Spleen (tissue), 7 donors: ENCODE measurements around the gene CCDC63.

ENCODE experiments used
- POLR2A ChIP-seq, 3 donors: fragments of 450-650 bp; IDR thresholded peaks; one replicate each; pipeline ENCODE4 v1.5.1; 2017; ENCODE audit warnings: antibody characterized with exemption in 3 of 3, mild to moderate bottlenecking in 1 of 3
- POLR2AphosphoS5 ChIP-seq, 3 donors: sonication (generic); formaldehyde crosslinking; IDR thresholded peaks; one replicate each; pipeline ENCODE4 v1.5.1; 2017; ENCODE audit warnings: antibody characterized with exemption in 3 of 3
- TF ChIP-seq, protein P1 (sequence below), 11 experiments: fragments of 200-600 bp in 7 of 11; fragments of 450-650 bp in 4 of 11; sonication (generic) in 4 of 11; IDR thresholded peaks in 8 of 11; conservative IDR thresholded peaks in 3 of 11; 1 replicate in 7 of 11; 2 replicates in 4 of 11; pipeline versions ENCODE4 v1.4.0 to v1.8.0; 2016 to 2021; ENCODE audit warnings: antibody characterized with exemption in 11 of 11, inconsistent platforms in 4 of 11, mild to moderate bottlenecking in 1 of 11
- donor health status: DM: no; HTN: no; CAD: no; lungs with moderate emphysema.
- donor health status: DM: no; HTN: no; CAD: no.
- donor health status: DM: no; HTN: no; CAD: no.

DNA sequence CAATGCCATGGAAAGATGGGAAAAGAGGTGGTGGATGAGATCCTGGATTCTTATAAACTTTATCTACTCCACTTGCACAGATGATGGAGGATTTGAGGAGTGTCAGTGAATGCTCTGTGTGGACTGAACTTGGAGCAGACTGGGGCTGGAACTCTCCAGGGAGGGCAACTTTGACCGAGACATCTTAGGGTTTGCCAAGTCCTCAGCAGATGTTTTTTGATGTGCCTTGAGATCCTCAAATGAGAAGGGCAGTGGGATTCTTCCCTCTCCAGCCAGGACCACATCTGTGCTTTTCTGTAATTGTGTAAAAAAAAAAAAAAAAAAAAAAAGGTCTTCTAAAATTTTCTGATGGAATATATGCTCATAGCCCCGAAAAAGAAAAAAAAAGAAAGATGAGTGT, 96.6 kb downstream of the CCDC63 start:
- TF ChIP-seq, protein P1, sequence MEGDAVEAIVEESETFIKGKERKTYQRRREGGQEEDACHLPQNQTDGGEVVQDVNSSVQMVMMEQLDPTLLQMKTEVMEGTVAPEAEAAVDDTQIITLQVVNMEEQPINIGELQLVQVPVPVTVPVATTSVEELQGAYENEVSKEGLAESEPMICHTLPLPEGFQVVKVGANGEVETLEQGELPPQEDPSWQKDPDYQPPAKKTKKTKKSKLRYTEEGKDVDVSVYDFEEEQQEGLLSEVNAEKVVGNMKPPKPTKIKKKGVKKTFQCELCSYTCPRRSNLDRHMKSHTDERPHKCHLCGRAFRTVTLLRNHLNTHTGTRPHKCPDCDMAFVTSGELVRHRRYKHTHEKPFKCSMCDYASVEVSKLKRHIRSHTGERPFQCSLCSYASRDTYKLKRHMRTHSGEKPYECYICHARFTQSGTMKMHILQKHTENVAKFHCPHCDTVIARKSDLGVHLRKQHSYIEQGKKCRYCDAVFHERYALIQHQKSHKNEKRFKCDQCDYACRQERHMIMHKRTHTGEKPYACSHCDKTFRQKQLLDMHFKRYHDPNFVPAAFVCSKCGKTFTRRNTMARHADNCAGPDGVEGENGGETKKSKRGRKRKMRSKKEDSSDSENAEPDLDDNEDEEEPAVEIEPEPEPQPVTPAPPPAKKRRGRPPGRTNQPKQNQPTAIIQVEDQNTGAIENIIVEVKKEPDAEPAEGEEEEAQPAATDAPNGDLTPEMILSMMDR (IDR thresholded peaks at IDR 0.05 in 8 of 11, conservative IDR thresholded peaks at IDR 0.05 in 3 of 11) = no peak
- TF ChIP-seq POLR2A (IDR thresholded peaks at IDR 0.05) (no peak), POLR2AphosphoS5 (IDR thresholded peaks at IDR 0.05) (no peak)
